EL (cell line): ENCODE results near the gene VWA8.
"Not testable (repeated sequence)": the region's sequence is repeated elsewhere in the genome, so short reads cannot be mapped to it uniquely, and the experiment has no call there.

Experiments
- DNase-seq: peaks from one replicate; pipeline ENCODE4 v3.0.0-alpha.2; 2016

Gene VWA8

DNA sequence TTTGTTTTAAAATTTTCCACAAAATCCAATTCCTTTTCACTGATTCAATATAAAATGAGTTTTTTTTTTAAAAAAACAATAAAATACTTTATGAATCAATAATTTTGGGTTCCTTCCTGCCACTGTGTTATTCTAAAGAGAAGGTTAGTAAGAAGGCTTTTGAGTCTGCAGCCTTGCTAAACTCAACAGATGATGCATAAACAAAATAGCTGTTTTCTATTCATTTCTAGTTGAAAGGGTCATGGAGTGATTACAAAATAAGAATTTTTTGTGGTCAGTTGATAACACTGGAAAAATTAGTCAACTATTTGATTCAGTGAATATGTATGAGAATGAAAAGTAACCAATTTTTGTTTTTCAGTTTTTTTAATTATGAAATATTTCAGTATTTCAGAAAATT, 169.9 kb downstream of the VWA8 start:
- peak; percentile 28 for DNase-seq

GRCh38 chr13:41788552-41788951, 172.4 kb downstream of the VWA8 start:
- no peak for DNase-seq

DNA sequence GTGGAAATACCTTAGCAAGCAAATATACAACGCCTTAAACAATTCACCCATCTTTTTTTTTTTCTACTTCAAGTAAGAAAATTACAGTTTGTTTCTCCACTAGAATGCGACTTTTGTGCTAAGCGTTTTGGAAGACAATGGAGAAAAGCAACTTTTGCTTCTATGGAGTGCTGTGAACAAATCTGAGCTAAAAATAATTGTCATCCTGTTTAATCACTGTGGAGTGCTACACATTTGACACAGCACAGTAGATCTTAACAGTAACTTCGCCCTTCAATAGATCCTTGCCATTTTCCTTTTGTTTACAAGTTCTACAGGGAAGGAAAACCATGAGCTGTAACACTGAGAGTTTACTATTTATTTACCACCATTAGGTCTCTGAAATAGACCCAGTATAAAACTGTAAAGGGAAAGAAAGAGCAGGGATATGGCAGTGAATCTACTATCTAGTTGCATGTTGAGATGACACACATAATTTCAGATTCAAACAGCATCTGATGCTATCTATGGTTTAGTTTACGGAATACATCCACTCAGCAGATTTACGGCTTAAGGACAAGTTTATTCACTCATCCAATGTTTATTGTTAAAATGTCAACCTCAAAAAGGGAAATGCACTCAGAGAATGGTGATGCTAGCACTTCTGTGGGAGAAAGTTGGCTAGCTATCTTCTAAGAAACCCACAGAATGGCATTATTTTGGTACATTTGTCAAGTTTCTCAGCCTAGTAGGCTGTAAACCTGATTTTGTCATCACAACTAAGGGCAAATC, 175.3 kb downstream of the VWA8 start:
- no peak for DNase-seq

DNA sequence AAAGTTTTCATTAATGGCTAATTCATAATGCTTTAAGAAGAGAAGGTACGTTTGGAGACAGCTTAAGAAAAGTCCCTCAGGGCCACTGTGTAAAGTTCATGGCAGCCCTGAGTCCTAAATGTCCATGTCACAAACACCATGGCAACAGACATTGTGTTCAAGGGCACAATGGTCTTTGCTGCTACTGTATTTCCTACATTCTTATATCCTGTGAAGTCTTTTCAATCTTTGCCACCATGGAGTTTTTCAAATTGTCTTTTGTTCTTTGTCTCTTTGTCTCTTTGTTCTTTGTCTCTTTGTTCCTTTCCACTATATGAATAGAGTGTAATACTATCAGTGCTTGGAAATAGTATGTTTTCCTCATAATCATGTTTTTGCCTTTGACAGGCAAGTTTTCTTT, 178.8 kb downstream of the VWA8 start:
- no peak for DNase-seq

DNA sequence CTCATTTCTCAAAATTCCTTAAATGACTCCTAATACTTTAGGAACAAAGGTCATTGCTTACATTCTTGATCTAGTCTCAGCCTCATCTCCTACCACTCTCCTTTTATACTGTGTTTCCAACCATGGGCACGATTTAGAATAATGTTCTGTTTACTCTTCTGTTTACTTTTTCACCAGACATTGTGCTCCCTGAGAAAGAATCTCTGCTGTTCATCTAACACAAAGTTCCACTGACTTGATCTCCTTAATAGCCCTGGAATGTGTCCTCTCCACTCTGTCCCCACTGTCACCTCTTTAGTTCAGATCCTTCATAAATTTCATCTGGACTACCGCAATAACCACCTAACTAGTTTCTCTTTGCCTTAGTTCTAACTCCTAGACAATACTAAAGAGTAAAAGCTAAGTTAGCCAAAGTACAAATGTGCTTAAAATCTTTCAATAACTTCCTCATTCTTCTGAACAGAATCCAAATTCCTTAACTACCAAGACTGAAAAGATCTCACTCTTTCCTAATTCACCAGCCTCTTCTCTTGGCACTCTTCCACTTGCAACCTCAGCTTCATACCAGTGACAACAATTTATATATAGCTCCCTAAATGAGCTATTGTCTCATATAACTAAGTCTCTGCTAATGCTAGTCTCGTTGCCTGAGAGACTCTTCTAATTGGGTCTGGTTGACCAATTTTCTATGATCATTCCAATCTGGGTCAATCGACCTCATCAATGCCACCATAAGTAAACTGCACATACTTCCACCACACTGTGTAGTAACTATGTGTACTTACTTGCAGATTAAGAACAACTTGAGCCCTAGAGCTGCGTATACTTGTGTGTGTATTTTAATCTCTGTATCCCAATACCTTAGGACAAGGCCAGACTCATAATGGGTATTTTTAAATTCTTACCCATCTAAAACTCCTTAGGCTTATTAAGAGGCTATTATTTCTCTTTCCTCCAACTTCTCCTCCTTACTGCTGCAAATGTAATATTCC, 179.9 kb downstream of the VWA8 start:
- DNase-seq = peak; percentile 89

GRCh38 chr13:41775251-41775650, 185.7 kb downstream of the VWA8 start:
- DNase-seq = no peak

DNA sequence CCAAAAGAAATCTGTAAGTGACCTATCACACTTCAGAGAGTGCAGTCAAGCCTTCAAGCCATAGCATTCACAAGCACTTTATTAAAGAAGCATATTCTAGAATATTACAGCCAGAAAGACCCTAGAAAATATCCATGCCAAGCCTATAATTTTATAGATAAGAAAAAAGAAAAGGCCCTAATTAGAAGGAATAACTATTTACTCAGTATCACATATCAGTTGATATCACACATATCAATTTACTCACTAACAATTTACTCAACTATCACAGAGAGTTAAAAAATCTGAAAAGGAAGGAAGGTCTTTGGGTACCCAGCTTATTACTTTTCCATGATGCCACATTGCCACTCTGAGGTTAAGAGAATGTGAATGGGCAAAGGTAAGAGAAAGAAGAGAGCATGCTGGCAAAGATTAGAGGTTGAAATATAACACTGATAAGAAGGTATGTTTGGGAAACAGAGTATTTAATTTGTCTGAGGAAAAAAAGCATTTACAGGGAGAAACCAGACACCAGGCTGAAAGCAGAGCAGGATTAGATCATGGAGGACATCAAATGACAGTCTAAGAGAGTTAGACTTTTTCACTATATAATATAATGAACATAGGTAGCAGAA, 186.2 kb downstream of the VWA8 start:
- no peak for DNase-seq

DNA sequence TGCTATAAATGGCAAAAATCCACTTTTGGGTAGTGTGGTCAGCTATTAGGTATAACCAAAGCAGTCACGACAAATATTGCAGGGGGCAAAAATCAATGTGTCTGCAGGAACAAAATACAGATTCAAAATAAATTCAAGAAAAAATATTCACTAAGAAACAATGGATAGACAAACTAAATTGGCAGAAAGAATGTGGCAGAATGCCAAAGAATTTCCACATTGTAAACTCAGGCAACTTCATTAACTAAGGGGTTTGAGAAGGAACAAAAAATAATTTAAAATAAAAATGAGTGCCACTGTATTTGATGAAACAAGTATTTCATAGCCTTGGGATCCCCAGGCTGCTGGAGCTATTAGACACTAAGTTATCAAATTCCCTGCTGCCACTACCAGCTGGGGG, 193.1 kb downstream of the VWA8 start:
- DNase-seq = peak; percentile 18

- no peak for DNase-seq
Measured at GRCh38 chr13:41766439-41766838, 194.5 kb downstream of the VWA8 start.

DNA sequence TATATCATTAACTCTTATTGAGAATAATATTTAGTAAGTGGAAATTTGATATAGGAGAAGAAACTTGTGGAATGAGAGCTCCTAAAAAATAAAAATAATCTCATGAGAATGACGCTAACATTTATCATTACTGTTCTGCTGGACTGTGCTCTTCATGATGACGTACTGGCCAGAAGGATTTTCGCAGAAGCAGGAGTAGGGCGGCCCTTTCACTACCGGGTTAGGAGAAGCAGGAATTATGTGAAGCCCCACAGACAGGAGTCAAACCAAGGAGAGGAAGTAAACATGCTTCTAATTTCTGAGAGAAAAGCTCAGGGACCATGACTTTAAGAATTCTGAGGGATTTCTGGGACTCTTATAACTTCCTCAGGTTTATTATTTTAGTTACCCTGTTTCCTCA, 195.1 kb downstream of the VWA8 start:
- DNase-seq = no peak

DNA sequence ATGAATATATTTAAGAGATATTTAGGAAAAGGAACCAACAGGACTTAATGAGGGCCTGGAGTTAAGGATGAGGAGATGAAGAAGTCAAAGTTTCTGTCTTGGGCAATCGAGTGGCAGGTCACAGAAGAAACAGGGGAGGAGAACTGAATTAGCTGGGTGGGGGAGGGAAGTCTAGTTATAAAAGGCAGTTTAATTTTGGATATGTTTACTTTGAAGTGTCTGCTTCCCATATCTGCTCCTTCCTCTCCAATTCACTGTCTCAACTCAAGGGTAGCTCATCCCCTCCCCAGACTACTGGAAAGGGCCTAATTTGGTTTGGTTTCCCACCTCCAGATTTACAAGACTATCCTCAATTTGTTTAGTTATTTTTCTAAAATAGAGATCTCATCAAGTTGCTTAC, 195.9 kb downstream of the VWA8 start:
- no peak for DNase-seq

GRCh38 chr13:41764558-41764957, 196.4 kb downstream of the VWA8 start:
- DNase-seq = no peak

DNA sequence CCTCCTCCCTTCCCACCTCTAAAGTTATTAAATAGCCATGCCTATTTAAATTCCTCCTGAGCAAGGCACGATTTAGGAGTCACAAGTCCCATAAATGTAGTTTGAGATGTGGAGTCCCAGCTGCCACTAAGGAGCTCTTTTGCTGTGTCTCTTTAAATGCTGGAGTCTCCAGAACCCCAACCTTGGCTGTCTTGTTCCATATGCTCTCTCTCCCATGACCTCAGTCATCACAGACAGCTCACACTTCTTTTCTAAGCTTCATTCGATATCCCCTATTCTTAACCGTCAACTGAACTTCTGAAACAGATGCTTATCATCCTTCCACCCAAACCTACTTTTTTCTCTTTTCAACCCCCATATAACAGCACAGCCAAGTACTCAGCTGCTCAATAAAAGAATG, 197.1 kb downstream of the VWA8 start:
- DNase-seq = no peak

DNA sequence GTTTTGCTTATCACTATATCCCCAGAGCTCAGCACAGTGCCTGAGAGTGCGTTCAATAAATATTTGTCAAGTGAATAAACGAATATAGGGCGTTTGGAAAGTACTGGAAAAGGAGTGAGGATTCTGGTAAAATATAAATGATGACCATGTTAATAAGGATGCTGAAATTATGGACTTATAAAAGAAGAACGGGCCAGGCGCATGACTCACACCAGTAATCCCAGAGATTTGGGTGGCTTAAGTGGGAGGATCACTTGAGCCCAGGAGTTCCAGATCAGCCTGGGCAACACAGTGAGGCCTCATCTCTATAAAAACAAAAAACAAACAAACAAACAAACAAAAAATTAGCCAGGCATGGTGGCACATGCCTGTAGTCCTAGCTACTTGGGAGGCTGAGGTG, 198.1 kb downstream of the VWA8 start:
- no peak for DNase-seq

- DNase-seq = no peak
Measured at GRCh38 chr13:41756198-41756880, 204.6 kb downstream of the VWA8 start.

- no peak for DNase-seq
Measured at GRCh38 chr13:41751734-41752445, 209.0 kb downstream of the VWA8 start.

DNA sequence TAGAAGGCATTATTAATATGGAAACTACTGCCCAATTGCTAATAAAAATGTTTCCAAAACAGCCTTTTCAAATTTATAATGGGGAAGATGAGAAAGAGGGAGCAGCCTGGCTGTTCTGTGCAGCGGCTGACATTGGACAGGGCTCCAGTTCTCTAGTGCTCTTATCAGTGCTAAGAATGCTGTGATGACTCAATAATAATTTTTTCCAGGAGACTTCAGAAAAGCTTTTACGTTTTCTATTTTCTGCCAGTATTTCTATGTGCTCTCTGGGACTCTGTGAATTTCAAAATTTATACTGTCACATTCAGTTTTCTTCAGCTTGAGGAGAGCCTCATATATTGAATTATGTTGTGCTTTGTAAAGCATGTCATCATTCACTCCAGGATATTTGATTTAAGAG, 209.6 kb downstream of the VWA8 start:
- peak; percentile 1 for DNase-seq

DNA sequence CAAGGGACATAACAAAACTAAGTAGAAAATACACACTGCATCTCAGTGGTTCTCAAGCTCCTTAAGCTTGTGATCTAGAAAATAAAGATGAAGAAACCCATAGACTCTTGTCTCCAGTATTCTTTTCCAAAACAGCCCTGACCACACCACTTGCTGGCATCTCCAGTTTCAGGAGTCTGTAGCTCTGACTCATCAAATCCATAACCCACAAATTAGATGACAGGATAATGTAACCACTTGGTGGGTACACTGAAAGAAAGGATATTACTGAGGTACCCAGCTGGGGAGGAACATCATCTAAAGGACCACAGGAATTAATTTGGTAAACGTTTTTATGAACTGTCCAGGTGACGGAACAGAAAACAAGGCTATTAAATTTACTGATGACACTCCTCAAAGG, 214.7 kb downstream of the VWA8 start:
- peak; percentile 78 for DNase-seq

- DNase-seq = not testable (repeated sequence)
Measured at GRCh38 chr13:41745496-41745895, 215.4 kb downstream of the VWA8 start.

GRCh38 chr13:41742917-41743552, 217.9 kb downstream of the VWA8 start:
- DNase-seq = no peak

- peak; percentile 14 for DNase-seq
Measured at GRCh38 chr13:41740479-41740878, 220.4 kb downstream of the VWA8 start.
